ENCODE results near the gene OR56A5.

OR56A5 gene

DNA sequence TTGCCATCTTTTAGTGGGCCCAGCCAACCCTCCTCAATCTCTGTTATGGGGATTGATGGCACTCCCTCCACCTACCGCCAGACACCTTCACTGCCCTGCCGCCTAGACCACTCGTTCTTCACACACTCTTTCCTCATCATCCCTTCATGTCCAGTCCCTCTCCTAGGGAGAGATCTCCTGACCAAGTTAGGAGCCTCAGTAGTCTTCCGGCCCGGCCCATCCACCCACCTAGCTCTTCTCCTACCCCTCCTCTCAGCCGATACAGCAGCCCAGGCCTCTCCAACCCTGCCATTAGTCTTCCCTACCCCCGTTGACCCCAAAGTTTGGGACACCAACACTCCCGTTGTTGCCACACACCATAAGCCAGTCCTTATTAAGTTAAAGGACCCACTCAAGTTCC is 37.2 kb downstream of the OR56A5 start:
- no peak for DNase-seq

DNA sequence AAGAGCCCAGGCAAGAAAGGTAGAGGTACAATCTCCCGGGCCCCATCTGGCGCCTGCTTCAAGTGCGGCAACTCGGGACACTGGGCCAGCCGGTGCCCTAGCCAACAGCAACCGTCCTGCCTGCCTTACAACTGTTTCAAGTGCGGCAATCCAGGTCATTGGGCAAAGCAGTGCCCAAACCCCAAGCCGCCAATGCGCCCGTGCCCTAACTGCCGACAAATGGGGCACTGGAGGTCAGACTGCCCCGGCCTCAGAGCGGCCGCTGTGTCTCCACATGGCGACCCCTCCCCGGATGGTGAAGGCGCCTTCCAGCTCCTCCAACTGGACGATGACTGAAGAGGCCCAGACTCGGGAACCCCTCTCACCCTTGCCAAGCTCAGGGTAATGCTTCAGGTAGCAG is 37.7 kb downstream of the OR56A5 start:
- no peak for DNase-seq

DNA sequence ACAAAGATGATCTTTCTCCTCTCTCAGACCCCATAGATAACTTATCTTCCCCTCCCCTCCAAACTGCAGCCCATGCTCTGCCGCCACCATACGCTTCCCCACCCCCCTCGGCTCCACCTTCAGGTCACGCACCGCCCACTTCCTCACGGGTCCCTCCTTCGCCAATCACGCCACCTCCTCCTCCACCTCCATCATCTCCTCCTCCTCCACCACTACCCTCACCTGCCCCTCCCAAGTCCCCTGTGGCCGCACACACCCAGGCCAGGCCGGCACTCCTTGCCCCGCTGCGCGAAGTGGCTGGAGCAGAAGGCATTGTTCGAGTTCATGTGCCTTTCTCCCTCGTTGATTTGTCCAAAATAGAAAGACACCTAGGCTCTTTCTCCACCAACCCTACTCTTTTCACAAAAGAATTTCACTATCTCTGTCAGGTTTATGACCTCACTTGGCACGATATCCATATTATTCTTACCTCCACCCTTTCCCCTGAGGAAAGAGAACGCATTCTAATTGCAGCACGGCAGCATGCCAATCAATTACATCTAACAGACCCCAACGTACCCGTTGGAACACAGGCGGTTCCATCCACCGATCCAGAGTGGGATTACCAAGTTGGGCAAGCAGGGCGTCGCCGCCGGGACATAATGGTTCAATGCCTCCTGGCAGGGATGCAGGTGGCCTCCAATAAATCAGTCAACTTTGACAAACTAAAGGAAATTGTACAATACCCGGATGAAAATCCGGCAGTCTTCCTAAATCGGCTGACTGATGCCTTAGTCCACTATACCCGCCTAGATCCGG is 38.5 kb downstream of the OR56A5 start:
- no peak for DNase-seq

DNA sequence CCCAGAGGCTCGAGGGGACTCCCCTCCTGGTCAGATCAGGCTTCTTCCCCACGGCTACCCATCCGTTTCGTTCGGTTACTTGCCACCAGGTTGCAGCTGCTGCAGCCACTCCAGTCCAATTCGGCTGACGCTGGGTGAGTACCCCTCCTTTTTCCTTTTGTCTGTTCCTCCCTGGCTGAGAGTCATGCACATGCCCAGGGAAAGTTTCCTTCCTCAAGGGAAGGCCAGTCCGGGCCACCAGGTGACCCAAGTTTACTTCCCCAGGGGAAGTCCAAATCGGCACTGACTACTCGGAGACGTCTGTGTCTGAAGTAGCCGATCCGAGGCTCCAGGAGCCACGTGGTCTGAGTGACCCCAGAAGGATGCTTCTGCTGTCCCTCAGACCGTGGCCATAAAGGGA is 39.5 kb downstream of the OR56A5 start:
- DNase-seq = no peak

DNA sequence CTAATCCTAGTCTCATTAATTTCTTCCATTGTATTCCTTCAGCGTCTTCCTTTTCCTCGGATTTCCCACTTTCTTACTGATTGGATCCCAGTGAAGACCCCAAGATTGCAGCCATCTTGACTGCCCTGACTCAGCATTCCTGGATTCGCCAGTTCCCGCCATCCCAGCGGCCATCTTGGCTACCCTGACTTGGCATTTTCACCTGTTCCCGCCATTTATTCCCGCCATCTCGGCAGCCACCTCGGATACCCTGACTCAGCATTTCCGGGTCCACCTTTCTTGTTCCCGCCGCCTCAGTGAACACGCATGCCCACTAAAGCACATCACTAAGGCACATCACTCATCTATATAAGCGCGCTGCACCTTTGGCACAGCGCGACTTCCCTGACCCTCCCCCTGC is 40.0 kb downstream of the OR56A5 start:
- DNase-seq = no peak

DNA sequence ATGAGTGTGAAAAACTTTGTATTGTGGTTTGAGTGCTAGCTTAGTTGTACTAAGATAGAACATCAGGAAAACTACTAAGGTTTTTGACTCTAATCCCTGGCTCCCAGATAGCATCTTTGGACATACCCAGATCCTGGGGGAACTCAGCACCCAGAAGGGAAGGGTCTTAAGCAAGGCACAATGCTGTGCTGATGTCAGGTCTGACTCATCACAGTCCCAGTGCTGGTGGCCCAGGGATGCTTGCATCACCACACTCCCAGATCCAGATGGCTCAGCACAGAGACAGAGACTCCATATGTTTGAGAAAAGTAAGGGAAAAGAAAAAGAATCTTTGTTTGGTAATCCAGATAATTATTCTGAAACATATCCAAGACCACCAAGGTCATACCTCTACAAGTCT is 44.5 kb downstream of the OR56A5 start:
- no peak for DNase-seq

DNA sequence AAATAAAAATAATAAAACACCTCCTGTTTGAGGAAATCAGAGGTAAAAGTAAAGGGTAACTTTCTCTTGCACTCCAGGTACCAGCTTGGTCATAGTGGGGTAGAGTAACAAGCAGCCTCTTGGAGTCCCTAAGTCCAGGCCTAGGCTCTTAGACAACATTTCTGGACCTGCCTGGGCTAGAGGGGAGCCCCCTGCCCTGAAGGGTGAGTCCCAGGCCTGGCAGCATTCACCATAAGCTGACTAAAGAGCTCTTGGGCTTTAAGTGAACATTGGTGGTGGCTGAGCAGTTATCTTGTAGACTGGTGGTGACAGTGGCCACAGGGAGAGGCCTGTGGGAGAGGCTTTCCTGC is 44.9 kb downstream of the OR56A5 start:
- DNase-seq = no peak

DNA sequence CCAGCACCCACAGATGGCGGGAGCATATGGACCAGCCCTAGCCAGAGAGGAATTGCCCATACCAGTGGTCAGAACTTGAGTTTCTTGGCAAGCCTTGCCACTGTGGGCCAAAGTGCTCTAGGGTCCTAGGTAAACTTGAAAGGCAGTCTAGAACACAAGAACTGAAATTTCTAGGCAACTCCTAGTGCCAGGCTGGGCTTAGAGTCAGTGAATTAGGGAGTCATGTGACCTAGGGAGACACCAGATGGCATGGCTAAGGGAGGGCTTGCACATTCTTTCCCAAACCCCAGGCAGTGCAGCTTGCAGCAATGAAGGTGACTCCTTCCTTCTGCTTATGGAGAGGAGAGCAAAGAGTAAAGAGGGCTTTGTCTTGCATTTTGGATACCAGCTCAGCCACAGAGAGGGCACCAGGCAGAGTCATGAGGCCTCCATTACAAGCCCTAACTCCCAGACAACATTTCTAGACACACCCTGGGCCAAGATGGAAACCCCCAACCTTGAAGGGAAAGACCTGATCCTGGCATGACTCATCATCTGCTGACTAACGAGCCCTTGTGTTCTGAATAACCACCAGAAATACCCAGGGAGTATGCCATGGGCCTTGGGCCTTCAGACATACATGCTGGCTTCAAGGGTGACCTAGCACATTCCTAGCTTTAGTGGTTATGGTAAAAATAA is 45.4 kb downstream of the OR56A5 start:
- no peak for DNase-seq
